HG03139 (cell line): ENCODE measurements around the gene SUMF1.

ENCODE experiments used
- ATAC-seq: cut with Tn5 transposase; IDR thresholded peaks from one replicate; pipeline ENCODE4 v1.9.1; 2021; ENCODE audit not compliant: unreplicated experiment

Gene SUMF1

DNA sequence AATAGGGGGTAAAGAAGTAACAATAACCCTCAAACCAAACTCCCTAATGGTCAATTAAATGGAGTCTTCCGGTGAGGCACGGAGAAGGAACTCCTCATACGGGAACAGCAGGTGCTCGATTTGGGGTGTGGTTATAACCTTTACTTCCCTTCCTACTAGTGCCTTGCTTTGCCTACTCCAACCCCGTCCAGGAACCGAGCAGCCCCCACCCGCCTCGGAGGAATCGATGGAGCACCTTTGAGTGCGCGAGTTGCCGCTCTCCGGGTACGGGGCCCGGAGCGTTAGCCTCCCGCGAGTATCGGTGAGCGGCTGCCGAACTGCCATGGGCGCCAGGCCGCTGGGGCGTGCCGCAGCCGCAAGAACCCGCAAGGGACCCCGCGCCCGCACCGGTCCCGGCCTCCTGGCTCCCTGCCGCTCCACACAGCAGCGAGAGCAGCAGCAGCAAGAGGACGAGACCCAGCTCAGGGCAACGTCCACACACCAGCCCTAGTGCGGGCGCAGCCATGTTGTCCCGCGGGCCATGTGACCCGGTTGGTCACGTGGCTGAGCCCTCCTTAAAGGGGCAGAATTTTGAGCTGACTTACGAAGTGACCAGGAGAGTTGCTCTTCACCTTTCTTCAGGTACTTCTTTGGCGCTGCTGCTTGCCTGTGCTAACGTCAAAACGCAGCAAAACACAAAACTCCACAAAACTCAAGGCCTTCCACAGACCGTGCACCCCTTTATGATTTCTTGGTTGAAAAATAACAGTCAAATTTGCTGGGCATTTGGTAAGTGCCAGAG, at the start of gene SUMF1:
TSS of gene SUMF1 (minus strand) at position 529 of the 781 bp plus-strand sequence. CDS start at position 505, 24 bp downstream.
- ATAC-seq, result peak; percentile 99

DNA sequence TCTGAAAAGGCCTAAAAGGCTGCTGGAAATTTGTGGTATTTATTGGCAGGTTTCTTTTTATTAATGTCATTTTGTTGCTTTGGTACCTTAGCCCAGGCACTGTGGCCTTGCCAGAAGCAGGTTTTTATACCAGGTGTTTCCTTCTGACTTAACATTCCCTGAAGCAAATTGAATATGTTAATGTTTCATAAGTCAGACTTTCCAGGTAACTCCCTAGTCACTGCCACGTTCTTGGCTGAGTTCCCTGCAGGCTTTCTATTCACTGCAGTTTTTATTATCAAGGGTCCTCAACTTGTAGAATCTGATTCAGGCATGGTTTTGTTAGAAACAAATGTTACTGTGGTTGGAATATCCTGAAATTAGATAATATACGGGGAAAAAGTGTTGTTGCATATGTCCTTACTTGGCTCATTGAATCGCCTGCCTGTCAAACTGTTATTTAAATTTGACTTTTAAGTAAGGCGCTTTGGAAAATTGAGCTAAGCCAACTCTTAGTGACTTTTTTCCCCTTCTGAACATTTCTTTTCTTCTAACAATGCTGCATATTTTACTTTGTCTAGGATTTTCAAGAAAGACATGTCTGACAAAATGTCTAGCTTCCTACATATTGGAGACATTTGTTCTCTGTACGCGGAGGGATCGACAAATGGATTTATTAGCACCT, 49.0 kb upstream of the SUMF1 start:
- ATAC-seq, result no peak

DNA sequence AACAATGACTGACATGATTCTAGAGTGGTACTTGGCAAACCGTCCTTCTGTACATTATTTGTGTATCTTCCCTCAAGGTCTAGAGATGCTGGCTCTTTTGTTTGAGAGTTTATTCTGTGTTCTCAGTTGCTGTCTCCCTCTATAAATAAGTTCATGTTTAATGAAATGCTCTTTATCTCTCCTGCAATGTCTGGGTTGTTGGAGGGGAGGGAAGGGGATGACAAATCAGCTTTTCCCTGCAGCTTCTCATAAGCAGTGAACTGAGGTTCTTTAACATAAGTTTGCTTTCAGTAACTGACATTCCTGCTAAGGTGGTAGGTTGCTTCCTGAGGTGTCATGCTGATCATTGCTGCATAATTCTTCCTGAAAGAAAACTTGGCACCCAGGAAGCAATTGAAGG, 47.8 kb upstream of the SUMF1 start:
- ATAC-seq, result no peak

DNA sequence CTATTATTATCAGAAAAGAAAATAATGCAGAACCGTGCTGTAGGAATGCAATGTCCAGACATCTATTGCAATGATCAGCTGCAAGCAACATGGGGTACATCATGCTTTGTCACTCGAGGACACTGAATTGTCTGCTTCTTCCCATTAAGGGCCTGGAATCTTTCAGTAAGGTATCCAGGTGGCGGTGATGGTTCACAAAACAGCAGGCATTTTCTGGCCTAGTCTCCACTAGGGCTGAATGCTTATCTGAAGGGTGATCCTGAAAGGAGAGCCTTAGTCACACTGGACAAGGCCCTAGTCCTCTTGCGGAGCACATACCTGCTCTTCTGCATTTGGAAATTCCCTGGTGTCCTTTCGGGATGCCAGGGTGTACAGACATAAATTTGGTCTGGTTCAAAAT, 47.3 kb upstream of the SUMF1 start:
- ATAC-seq, result no peak

DNA sequence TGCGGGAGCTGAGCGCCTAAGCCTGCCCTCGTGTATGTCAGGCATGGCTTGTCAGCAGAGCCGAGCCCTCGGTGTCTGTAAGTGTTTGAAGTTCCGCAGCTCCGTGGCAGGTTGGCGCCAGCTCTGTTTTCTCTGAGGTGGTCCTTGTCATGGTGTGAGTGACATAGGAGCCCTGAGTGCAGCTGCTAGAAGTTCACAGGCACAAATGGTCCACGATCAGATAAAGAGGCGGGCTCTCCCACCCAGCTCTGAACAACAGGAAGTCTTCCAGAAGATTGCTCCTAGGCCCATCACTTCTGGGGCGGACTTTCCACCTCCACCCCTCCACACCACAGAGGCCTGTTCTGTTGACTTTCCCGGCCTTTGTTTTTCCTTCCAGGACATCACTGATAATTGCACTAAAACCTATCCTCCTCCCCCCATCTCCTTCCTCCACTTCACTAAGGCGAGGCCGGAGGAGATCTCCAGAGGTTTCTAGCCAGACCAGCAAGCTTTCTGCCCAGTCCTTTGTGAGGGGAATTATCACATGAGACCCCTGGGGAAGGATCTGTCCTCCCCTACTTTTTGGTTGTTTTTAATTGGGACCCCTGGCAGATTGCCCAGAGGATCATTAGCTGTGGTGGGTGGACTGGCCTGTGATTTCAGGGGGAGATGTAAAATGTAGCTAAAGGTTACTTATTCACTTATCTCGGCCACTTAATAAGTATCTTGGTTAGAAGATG, 46.0 kb upstream of the SUMF1 start:
- ATAC-seq, result no peak

DNA sequence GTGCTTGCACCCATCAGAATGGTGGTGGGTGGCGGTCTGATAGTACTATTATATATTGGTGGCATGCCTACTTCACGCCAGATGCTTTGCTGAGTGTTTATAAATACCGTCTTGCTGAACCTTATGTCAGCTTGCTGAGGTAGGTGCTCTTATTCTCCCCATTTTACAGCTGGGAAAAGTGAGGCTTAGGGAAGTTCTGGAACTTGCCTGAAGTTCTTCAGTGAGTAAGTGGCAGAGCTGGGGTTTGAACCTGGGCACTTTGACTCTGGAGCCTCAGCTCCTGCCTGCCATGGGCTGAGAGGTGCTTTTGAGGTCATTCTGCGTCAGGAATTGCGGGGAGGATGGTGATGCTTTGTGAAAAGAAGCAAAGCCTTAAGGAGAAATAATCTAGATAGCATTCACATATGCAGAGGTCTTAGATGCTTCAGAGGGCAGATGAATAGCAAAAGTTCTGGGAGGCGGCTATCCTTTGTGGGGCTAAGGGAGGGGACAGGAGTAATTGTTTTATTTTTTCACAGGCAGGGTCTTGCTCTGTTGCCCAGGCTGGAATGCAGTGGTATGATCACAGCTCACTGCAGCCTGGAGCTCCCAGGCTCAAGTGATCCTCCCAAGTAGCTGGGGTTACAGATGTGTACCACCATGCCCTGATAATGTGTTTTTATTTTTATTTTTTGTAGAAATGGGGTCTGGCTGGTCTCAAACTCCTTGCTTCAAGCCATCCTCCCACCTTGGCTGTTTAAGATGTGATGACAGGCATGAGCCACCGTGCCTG, 44.6 kb upstream of the SUMF1 start:
- no peak for ATAC-seq

DNA sequence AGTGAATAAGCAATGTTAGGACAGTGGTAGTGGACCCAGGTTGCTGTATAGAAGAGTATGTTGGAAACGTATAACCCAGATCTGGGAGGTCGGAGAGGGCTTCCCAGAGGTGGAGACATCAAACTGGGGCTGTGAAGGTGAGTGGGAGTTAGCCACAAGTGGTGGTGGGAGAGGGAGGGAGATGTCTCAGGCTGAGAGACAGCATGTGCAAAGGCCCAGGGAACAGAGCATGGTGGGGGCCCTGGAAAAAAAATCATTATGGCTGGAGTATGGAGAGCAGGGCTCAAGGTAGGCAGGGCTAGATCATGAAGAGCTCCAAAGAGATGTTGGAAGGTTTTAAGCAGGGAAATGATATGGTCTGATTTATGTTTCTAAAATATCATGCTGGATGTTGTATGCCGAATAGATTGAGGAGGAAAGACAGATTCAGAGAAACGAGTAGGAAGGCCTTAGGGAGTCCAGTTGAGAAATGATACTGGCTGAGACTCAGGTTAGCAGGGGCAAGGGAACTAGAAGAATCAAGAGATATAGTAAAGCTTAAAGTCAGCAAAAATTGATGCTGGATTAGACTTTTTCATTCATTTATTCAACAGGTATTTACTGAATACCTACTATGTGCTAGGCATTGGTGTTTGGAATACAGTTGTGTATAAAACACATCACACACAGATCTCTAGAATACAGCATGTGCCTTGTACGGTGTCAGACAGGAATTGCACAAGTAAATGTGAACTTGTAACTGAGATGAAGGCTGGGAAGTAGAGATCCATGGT, 43.1 kb upstream of the SUMF1 start:
- no peak for ATAC-seq

DNA sequence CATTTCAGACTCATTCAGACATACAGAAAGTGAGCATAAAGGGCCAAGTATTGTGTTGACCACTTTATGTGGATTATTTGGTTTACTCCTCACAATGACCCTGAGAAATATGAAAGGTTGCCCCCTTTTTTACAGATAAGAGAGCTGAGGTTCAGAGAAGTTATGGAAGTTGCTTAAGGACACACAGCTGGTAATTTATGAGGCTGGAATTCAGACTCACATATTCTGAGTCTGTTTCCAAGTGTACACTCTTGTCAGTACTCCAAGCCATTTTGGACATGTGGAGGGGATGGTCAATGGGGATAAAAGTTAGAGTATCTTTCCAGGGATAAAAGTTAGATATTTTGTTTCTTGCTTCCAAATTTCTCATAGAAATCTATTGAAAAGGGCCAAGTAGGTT, 42.0 kb upstream of the SUMF1 start:
- ATAC-seq, result no peak

DNA sequence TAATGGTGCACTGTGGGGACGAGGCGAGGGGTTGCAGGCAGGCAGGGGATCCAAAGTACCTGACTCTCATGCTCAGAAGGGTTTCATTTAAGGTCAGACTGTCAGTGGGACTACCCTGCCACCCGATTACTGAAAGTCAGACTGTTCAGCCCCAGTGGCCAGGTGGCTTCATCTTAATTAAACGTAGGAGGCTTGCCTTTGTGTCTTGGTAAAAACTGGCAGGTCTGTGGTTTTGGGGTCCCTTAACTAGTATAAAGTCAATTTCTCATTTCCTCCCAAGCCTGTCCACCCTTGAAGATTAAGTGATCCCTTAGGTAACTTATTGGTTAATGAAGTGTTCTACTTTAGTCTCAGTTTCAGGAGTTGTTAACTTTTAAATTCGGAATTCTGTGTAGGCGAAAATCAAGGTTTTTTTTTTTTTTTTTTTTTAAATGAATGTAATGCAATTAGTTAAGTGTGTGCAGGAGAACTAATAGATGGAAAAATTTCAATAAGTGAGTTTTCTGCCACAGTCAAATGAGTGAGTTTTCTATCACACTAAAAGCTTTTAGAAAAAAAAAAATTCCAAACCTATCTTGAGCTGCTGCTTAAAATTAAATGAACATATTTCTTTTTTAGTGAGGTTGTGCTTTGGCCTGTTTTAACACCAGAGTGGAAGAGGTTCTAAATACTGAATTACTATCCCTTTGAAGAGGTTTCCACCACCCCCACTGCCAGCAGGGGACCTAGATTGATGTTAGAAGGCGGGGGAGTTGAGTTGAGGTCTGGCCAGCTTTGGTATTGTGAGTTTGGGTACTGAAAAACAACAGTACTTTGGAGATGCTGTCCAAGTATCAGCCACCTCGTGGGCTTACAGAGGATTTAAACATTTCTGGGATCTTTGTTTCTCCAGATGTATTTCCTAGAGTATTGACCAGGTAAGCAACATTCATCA, 41.2 kb upstream of the SUMF1 start:
- peak; percentile 62 for ATAC-seq

DNA sequence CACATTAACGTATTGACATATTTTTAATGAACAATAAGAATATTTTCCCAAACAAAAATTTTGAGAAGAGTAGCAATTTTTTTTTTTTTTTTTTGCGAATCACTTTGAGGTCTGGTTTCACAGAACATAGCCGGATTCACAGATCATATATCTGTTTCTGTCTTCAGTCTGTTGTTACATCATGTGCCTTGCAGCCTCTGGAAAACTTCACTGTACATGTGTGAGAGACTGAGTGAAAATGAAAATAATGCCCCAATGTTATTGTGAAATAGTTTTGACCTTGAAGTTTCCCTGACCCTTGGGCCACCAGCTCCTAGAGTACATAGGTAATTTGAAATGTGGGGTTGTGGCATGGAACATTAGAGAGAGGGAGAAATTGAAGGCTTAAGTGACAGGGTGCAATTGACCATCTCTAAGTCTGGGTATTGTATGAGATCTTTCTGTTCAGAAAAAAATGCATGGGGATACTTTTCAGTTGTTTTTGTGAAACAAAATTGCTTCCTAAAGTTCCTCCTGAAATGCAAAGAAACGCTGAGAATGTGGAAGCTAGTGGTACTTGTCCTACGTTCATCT, 40.0 kb upstream of the SUMF1 start:
- ATAC-seq, result no peak

DNA sequence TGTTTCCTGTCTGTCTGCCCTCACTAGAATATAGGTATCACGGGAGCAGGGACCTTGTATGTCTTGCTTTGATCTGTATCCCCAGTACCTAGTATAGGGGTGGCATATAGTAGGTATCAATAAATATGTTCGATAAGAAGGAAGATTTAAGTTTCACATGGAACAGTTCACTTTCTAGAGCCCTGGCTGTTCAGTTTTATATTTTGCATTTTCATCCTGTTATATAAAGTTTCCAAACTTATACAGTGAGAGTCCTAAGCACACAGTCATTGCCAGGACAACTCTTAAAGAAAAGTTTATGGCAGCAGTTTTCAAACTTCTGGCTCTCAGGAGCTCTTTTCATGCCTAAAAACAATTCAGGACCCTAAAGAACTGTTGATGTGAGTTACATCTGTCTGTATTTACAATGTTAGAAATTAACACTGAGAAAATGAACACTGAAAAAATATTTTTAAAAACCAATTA, 39.5 kb upstream of the SUMF1 start:
- ATAC-seq, result no peak

DNA sequence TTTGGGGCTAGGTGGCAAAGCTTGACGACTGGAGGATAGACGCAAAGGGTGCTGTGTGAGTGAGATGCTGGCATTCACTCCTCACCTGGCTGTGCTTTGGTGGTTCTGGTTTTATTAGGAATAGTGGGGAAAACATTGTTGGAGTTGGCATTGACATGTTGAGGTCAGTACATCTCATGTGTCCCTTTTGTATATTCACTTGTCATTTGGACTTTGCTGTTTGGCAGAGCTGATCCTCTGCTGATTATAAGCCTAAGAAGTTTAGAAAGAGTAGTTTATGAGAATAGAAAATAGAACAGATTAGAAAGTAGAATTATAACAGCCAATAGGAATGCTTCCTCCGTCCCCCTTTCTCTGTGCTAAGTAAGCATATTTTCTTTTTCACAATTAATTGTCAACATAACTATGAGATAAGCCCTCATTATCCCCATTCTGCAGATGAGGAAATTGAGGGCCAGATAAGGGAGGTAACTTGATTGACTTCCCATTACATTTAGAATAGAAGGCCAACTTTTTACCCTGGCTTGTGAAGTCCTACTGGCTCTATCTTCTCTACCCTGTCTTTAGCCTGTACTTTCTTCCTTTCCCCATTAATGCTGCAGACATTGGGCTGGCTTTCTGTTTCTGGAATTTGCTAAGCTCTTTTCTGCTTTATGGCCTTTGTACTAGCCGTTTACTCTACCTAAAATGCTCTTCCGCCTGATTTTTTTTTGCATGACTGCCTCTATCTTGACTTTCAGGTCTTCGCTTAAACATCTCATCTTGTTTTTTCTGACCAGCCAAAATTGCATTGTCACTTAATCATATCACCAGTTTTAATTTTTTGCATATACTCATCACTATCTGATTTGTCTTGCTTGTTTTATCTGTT, 38.9 kb upstream of the SUMF1 start:
- ATAC-seq, result no peak

DNA sequence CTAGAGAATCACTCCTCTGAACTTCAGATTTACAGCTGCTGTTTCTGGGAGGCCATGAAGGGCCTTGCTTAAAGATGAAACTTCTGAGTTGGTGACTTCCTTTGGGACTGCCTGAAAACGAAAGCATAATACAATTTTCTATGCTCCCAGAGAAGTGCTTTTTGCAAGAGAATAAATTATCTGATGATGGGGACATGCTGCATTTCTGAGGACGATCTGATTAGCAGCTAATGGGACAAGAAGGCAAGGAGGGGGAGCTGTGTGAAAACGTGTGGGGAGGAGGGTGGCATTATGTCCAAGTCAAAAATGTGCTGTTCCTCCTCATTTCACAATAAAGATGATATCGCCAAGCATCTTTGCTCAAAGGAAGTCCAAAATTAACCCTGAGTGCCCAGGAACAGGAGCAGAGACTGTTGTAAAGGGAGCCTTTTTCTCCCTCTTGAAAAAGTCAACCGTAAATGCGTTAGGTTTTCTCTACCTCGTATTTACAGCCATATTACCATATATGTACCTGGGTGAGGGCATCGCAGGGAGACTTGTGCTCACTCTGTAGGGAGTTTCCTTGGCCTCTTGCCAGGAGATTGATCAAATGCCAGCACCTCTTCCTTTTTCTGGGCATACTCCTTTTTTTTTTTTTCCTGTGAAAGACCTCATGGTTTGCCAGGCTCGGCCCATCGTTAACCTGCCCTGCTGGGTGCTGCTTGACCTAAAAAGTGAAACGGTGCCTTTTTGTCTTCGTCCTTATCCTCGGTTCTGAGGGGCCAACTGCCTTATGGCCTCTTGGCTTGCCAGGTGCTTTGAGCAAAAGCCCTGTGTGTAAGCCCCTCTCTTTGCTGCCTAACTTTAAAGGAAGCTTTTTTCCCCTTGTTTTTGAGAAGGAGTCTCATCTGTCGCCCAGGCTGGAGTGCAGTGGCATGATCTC, 37.5 kb upstream of the SUMF1 start:
- ATAC-seq, result no peak

DNA sequence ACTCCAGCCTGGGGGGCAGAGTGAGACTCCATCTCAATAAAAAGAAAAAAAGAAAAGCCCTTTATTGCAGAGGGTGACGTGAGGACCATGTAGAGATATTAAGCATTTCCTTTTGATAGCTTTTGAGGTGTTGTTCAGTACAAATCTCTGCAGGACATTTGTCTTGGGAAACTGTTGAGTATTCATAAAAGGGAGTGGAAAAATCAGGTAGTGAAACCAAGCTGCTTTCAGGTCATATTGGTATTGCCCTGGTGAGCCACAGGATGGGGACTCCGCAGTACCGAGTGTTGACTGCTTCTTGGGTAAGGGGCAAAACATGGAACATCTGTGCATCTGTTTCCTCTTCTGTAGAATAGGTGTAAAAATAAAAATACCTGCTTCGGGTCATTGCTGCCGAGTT, 36.0 kb upstream of the SUMF1 start:
- ATAC-seq, result peak; percentile 51

DNA sequence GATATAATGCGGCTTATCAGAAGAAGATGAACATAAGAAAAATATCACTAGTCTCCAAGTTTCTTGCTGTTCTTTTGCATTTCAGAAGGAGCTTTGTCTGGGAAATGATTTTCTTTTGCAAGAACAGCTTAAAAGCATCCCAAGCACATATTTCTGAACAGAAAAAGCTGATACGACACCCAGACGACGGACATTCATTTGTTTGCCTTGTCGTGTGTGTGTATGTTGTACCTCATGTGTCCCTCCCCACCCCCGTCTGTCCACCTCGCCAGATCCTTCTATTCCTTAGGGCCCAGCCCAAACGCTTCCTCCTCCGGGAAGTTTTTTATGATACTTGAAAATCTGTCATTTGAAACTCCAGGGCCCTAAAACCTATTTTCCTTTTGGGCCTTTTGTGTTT, 34.9 kb upstream of the SUMF1 start:
- ATAC-seq, result no peak

DNA sequence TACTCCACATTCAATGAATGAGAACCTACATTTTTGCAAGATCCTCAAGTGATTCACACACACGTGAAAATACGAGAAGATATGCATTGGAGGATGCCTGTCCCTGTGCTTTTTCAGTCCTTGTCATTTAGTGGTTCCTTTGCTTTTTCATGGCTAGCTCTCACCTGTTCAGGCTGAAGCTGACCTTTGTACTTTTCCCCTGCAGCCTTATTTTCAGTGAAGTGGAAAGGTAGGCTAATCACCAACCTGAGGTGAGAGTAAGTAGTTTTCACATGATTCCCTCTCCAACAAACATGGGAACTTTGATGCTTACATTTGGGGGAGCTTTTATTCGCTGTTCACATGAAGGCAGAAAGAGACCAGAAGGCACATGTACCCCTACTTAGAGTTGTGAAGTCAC, 34.4 kb upstream of the SUMF1 start:
- no peak for ATAC-seq

DNA sequence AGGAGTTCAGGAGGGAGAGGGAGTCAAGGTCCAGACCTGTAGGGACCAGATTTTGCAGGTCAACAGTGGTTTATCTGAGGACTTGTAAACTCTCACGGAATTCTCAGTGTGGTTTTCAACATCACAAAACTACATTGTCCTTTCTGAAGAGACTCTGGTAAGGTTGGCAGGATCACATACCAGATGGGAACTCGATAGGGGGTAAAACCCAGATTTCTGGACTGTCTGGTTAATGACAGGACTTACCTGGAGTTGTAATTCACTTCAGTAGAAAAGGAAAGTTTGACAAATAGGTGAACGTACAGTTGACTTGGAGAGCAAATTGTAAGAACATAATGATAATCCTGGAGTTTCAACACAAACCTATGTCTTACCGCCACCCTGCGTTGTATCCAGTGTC, 31.4 kb upstream of the SUMF1 start:
- ATAC-seq, result no peak
